Measurements from ENCODE around the gene TIGD6.

Gene TIGD6

GRCh38 chr5:149962601-149963300, 37.7 kb downstream of the TIGD6 start:
- ATAC-seq, result no peak
- DNase-seq, result no peak
- Mint-ChIP-seq H3K4me3 (no peak overlapping the region), H3K4me1 (peaks cover 36% of the 10 kb centered on the region), H3K27me3 (no peaks in the 10 kb centered on the region), H3K9me3 (no peaks in the 10 kb centered on the region), H3K27ac (no peak overlapping the region)

DNA sequence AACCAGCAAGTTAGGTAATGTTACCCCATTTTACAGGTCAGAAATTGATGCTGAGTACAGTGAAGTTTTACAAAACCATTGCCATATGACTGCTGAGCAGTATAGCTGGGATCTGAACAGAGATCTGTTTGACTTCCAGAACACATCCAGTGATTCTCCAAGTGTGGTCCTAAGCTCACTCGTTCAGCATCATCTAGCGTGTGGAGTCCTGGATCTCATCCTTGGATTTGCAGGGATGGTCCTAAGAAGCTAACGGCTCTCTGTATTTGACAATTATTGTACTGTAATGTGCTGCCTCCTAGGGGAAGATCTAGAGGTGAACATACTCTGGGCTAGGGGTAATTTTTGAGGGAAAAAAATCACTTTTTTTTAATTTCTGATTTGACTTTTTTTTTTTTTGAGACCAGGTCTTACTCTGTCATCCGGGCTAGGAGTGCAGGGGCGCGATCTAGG, 38.5 kb downstream of the TIGD6 start:
- ATAC-seq, result no peak
- DNase-seq, result peak in 1 of 2 donors; percentile 8
- Mint-ChIP-seq H3K27me3 (no peaks in the 10 kb centered on the region), H3K9me3 (no peaks in the 10 kb centered on the region), H3K4me1 (peaks cover 36% of the 10 kb centered on the region), H3K4me3 (peak overlapping the region in 1 of 2 donors; percentile 98), H3K27ac (no peak overlapping the region)

DNA sequence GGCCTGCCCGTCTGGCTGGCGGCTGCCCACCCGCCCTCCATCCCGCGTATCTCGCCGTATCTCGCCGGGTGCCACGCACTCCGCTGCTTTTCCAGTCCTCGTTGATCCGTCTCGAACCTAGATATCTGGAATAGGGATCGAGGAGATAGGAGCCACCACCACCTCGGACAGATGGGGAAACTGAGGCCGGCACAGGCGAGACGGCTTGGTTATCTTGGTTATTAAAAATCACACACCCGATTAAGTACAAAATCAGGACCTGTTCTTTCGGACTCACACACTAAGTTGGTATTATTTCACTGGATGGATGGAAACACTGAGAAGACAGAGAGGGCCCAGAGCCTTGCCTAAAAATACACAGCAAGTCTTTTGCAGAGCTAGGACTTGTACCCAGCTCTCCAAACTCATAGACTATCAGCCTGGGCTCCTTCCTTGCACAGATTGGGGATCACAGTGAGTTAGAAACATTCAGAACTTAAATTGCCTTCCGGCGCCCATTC, 39.2 kb downstream of the TIGD6 start:
- Mint-ChIP-seq H3K9me3 (no peaks in the 10 kb centered on the region), H3K4me3 (peak overlapping the region; percentile 93 to 98), H3K27ac (peak overlapping the region in 1 of 2 donors; percentile 83), H3K4me1 (peaks cover 36% of the 10 kb centered on the region), H3K27me3 (no peaks in the 10 kb centered on the region)
- DNase-seq (peak in 1 of 2 donors; percentile 3), ATAC-seq (no peak)

DNA sequence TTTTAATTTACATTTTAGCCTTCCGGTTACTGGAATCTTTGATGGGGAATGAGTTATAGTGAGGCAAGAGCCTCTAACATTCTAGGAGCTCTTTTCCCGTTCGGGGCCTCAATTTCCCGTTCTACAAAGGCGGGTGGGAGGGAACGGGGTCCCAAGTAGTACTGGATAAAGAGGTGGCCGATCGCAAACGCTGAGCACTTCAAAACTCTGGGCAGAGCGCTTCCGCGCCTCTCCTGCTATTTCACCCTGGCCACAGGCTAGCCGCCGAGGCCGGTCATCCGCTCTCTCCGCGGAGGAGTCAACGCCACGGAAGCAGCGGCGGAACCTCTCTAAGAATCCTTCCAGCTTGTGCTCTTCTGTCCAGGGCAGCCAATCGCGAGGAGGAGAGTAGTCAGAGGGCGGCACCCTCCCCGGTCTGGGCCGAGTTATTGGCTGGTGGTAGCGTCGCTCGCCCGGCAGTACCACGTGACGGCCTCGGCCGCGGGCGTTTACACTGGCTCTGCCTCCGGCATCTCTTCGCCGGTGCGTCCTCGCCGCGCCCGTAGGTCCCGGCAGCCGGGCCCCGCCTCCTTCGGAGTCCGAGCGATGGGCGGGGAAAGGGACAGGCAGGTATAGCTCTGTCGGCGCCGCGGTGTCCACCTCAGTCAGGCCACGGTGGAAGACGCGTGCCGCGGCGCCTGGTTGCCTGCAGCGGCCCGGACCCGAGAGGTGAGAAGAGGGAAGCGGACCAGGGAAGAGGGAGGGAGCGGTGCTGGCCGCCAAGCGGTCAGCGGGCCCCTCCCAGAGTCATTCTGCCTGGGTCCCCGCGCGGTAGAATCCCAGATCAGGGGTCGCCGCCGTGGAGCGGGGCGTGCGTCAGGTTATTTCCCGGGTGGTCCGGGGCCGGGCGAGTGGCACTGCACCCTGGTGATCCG, 39.9 kb downstream of the TIGD6 start, which contains the start of gene SLC26A2:
Gene SLC26A2, plus strand, starts transcription at position 487 of the 914 bp plus-strand sequence. CDS start 16,895 bp downstream, outside the sequence.
- peak within 1 kb of the TSS; percentile 93 to 98 for H3K4me3 Mint-ChIP-seq
- no peaks in the 10 kb centered on the region for H3K27me3 Mint-ChIP-seq
- no peaks in the 10 kb centered on the region for H3K9me3 Mint-ChIP-seq
- ATAC-seq, result peak; percentile 97
- peak within 1 kb of the TSS; percentile 99 for H3K27ac Mint-ChIP-seq
- peaks cover 36% of the 10 kb centered on the region for H3K4me1 Mint-ChIP-seq
- DNase-seq, result peak; percentile 90 to 95

DNA sequence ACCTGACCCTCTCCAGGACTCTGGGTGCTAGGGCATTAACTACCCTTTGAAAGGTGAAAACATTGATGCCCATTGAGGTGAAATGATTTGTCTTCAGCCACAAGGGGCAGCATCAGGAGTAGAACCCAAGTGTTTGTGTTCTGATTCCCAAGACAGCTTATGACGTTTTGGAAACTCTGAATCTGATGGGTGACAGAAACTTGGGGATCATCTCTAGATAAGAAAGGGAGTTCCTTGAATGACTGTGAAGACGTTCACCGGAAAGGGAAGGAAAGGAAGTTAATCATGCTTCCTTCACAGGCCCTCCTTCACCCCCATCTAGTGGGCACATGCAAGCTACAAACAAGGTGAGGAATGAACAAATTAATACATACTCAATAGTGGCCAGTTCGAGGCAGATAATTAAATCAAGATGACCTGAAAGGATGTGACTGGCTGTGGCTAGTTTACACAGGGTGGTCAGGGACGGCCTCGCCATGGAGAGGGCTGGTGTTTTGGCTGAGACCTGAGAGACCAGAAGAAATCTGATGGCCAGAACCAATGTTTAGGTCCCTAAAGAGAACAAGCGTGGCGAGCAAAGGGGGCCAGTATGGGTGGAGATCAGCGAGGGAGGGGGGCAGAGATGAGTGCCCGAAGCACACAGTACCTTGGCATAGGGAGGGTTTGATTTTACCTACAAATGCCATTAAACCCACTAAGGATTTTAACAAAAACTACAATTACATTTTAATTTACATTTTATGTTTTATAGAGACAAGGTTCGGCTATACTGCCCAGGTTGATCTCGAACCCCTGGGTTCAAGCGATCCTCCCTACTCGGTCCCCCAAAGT, 40.8 kb downstream of the TIGD6 start:
- Mint-ChIP-seq H3K4me1 (peaks cover 36% of the 10 kb centered on the region), H3K27ac (peak overlapping the region; percentile 97 to 99), H3K27me3 (no peaks in the 10 kb centered on the region), H3K9me3 (no peaks in the 10 kb centered on the region), H3K4me3 (peak overlapping the region; percentile 93 to 98)
- ATAC-seq (peak; percentile 59), DNase-seq (peak; percentile 50 to 67)

GRCh38 chr5:149957855-149958254, 42.6 kb downstream of the TIGD6 start:
- Mint-ChIP-seq H3K4me1 (peaks cover 34% of the 10 kb centered on the region), H3K9me3 (no peaks in the 10 kb centered on the region), H3K27me3 (no peaks in the 10 kb centered on the region), H3K27ac (no peak overlapping the region), H3K4me3 (no peak overlapping the region)
- ATAC-seq (no peak), DNase-seq (no peak)

GRCh38 chr5:149956685-149957084, 43.8 kb downstream of the TIGD6 start:
- Mint-ChIP-seq H3K27me3 (no peaks in the 10 kb centered on the region), H3K27ac (peak overlapping the region in 1 of 2 donors; percentile 27), H3K9me3 (no peaks in the 10 kb centered on the region), H3K4me1 (peaks cover 22% of the 10 kb centered on the region), H3K4me3 (no peak overlapping the region)
- DNase-seq (no peak), ATAC-seq (no peak)

DNA sequence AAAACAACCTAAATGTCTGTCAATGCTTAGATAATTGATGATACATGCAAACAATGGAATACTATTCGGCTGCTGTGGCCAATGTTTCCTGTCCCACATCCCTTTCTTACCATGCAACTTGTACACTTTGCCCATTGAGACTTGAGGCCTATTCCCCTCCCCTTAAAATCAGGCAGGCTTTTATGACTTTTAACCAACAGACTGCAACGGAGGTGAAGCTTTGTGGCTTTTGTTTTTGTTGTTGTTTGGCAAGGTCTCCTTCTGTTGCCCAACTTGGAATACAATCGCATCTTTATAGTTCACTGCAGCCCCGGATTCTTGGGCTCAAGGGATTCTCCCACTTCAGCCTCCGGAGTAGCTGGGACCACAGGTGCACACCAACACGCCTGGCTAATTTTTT, 45.7 kb downstream of the TIGD6 start:
- Mint-ChIP-seq H3K4me3 (no peak overlapping the region), H3K27me3 (no peaks in the 10 kb centered on the region), H3K9me3 (no peaks in the 10 kb centered on the region), H3K4me1 (peaks cover 7% of the 10 kb centered on the region), H3K27ac (no peak overlapping the region)
- DNase-seq (no peak), ATAC-seq (no peak)

- DNase-seq (no peak), ATAC-seq (no peak)
- no peaks in the 10 kb centered on the region for H3K4me1 Mint-ChIP-seq
- no peak overlapping the region for H3K4me3 Mint-ChIP-seq
- H3K9me3 Mint-ChIP-seq, result no peaks in the 10 kb centered on the region
- H3K27ac Mint-ChIP-seq, result no peak overlapping the region
- H3K27me3 Mint-ChIP-seq, result no peaks in the 10 kb centered on the region
Measured at GRCh38 chr5:149953436-149954121, 46.9 kb downstream of the TIGD6 start.

DNA sequence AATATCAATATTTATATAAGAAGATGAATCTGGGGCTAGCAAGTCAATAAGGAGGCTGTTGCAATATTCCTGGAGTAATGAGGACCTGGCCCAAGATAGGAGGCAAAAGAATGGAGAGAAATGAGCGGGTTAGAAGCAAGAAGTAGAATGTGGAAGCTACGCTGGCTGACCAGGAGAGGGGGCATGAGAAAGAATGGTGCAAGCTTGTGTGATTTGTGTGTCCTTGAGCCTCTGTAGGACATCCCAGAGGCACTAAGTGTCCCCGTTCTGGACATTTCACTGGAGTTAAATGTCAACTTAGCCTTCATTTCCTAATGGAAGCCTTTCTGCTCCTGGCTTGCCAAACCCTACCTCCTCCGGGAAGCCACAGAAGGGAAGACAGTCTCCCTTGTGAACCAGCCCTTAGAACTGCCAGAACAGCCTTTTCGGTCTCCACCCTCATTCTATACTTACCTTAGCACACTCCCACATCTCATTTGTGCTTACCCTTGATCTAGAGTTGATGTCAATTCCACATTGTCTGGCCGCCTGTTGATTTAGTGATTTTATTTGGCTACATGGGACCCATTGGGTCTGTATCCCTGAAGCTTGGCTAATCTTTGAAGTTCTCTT, 49.2 kb downstream of the TIGD6 start:
- Mint-ChIP-seq H3K9me3 (no peaks in the 10 kb centered on the region), H3K27me3 (no peaks in the 10 kb centered on the region), H3K4me3 (no peak overlapping the region), H3K27ac (no peak overlapping the region), H3K4me1 (no peaks in the 10 kb centered on the region)
- ATAC-seq (no peak), DNase-seq (no peak)

- ATAC-seq (no peak), DNase-seq (no peak)
- Mint-ChIP-seq H3K4me1 (no peaks in the 10 kb centered on the region), H3K9me3 (no peaks in the 10 kb centered on the region), H3K4me3 (no peak overlapping the region), H3K27me3 (no peaks in the 10 kb centered on the region), H3K27ac (no peak overlapping the region)
Measured at GRCh38 chr5:149948993-149949392, 51.5 kb downstream of the TIGD6 start.

- no peaks in the 10 kb centered on the region for H3K27me3 Mint-ChIP-seq
- no peaks in the 10 kb centered on the region for H3K4me1 Mint-ChIP-seq
- no peak for DNase-seq
- H3K27ac Mint-ChIP-seq, result no peak overlapping the region
- no peak for ATAC-seq
- no peaks in the 10 kb centered on the region for H3K9me3 Mint-ChIP-seq
- no peak overlapping the region for H3K4me3 Mint-ChIP-seq
Measured at GRCh38 chr5:149946118-149946517, 54.3 kb downstream of the TIGD6 start.

DNA sequence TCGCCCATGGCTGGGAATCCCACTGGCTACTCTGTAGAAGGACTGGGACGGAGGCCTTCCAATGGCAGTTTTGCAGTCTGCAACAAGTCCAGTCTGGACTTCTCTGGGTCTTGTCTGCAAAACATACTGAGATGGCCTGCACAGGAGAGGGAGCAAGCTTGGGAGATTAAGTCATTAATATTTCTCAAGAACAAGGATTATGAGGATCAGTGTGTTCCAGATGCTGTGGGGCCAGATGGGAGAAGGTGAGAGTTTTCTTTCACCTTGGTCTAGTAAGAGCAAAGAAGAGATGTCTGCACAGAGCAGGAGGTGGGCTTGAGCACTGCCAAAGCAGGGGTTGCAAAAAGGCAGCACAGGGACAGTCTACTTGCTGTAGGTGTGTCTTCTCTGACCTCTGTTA, 55.8 kb downstream of the TIGD6 start, which contains the start of gene PDE6A:
Gene PDE6A, minus strand, starts transcription at position 128 of the 400 bp plus-strand sequence. Its CDS starts 120 bp downstream, at position 8.
- Mint-ChIP-seq H3K27me3 (no peaks in the 10 kb centered on the region), H3K9me3 (no peaks in the 10 kb centered on the region), H3K4me1 (no peaks in the 10 kb centered on the region), H3K4me3 (no peak within 1 kb of the TSS), H3K27ac (no peak within 1 kb of the TSS)
- no peak for ATAC-seq
- no peak for DNase-seq
